HL-60/S4 (cell line): ENCODE data around the gene PIK3CG.
"Not testable (repeated sequence)": the region's sequence is repeated elsewhere in the genome, so short reads cannot be mapped to it uniquely, and the experiment has no call there.

Source experiments
- in situ Hi-C: fragments of 300-500 bp; cut with MboI; formaldehyde crosslinking; loops from 2 replicates; pipeline ENCODE4 v1.14.3; 2022; ENCODE audit warnings: low sequenced_read_pairs

The PIK3CG gene

DNA sequence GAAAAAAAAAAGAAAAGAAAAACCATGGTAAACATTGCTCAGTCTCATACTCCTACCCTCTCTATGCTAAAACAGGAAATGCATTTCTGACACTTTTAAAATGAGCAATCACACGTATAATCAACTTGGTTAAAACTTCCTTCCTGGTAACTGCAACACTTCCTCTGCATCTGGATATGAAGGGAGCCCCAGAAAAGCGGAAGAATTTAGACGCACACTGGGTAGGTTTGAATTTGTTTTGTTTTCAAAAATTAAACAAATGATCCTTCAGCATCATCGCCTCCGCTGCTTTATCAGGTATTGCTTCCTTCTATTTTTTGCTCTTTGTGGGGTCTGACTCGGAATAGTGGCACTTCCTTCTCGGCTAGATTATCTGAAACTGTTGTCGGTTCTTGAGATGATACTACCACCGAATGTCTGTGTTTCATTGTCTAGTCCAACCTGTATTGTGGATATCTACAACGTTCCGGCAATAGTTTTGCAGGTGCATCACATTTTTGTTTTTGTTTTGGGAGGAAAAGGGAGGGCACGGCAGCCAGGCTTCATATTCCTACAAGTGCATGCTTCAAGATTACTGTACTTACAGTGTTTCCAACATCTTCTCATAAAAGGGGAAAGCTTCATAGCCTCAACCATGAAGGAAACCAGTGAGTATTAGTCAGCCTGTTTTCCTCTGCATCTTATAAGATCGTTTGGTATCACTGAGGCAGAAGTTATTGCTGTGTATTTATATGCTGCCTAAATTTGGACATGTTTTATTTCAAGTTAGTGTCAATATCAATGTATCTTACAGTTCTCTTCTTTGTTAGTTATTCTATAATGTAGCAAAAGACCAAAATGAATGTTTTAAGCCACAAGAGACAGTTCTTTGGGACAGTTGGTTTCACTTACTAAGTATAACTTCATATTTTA is at the start of gene PIK3CG:
Gene PIK3CG, plus strand, starts transcription at position 153 of the 912 bp plus-strand sequence. CDS start 2,280 bp downstream, outside the sequence.
- in situ Hi-C loops: no loop called here

DNA sequence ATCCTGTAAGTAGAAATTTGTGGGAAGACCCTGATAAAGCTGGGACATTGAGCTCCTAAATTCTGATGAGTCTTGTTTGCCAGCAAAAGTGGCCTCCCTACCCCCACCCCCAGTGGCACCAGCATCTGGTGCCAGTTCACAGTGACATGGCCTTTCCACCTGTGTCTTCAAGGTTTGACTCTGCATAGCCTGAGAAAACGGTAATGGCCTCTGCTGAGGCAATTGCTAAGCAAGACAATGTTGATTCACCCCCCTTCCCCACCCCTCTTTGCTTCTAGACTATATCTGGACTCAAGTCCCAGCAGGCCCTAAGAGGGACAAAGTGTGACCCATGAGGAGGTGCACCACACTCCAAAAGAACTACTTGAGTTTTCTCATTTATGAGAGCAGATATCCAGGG is 48.0 kb upstream of the PIK3CG start:
- in situ Hi-C loops: no loop called here

DNA sequence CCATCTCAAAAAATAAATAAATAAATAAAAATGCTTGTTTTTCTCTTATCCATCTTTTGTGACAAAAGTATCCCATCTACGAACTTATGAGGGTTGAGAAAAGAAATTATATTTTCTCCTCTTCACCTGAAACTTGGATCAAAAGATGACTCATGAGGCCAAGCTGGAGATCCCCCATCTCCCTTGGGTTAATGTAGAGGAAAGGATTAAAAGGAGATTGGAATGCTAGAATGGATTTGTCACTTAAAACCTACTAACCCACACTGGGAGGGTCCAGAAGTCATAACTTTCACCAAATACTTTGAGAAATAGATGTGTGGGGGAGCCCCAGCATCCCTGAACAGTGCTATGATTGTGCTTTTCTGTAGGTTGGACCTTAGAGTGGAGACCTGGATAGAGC is 46.3 kb upstream of the PIK3CG start:
- in situ Hi-C loops: no loop called here

DNA sequence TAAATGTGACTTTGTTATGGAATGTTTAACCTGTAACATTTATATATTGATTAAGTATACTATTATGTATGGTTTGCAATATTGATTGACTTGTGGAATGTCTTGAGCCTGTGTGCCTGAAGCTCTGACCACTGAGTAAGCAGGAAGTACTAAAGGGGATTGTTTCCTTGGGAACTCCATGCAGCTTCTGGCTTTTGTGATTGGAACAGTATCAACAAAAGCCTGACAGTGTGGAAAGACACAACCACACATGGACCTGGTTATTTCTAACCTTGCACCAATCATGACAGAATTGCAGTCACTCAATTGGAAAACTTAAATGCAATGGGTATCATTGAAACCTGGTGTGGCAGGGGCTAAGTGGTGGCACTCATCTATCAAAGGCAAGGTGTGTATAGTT is 45.5 kb upstream of the PIK3CG start:
- in situ Hi-C loops: no loop called here

DNA sequence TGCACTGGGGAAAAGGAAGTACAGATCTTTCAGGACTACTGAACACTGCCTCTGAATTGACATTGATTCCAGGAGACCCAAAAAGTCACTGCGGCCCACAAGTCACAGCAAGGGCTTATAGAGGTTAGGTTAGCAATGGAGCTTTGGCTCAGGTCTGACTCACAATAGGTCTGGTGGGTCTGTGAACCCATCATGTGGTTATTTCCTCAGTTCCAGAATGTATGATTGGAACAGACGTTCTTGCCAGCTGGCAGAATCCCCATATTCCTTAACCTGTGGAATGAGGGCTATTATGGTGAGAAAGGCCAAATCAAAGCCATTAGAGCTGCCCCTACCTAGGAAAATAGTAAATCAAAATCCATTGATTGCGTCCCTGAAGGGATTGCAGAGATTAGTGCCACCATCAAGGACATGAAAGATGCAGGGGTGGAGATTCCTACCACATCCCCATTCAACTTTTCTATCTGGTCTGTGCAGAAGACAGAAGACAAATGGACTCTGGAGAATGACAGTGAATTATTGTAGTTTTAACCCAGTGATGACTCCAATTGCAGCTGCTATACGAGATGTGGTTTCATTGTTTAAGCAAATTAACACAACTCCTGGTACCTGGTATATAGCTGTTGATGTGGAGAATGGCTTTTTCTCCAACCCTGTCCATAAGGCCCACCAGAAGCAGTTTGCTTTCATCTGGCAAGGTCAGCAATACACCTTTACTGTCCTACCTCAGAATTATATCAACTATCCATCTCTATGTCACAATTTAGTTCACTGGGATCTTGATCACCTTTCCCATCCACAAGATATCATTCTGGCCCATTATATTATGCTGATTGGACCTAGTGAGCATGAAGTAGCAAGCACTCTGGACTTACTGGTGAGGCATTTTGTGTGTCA is 44.5 kb upstream of the PIK3CG start:
- in situ Hi-C loops: no loop called here

DNA sequence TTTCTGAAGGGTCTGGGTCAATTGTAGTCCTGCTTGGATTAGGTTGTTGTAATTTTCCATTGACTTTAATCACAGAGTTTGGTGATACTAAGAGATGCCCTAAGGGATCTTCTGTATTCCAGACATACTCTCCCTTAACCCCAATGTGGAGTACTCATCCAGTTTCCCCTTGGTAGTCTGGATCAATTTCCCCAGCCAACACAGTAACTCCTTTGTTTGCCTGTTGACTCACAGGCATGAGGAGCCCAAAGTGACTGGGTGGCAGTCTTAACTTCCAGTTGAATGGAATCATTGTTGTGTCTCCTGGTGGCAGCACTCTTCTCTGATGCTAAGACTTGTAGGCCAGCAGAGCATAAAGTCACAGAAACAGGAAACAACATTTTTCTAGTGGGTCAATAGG is 41.5 kb upstream of the PIK3CG start:
- in situ Hi-C loops: no loop called here

DNA sequence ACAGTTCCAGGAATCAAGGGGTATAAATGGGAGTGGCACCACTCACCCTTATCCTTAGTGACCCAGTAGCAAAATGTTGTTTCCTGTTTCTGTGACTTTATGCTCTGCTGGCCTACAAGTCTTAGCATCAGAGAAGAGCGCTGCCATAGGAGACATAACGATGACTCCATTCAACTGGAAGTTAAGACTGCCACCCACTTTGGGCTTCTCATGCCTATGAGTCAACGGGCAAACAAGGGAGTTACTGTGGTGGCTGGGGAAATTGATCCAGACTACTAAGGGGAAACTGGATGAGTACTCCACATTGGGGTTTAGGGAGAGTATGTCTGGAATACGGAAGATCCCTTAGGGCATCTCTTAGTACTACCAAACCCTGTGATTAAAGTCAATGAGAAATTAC is 40.6 kb upstream of the PIK3CG start:
- in situ Hi-C loops: no loop called here

DNA sequence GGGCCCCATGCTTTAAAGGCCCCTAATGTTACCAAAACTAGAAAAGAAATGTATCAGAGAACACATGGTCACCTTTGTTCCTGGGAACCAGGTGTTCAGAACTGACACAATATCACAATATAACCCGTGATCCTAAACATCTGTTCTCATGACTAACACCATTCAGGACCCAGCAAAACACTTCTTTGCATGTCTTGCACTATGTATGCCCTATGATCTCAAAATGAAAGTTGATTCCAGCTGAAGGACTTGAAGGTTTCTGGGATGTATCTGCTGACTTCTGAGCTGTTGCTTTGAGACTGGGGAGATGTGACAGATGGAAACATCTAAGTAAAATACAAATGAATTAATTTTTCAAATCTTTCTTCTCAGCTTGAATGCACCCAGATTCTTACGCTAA is 37.5 kb upstream of the PIK3CG start:
- in situ Hi-C loops: no loop called here

DNA sequence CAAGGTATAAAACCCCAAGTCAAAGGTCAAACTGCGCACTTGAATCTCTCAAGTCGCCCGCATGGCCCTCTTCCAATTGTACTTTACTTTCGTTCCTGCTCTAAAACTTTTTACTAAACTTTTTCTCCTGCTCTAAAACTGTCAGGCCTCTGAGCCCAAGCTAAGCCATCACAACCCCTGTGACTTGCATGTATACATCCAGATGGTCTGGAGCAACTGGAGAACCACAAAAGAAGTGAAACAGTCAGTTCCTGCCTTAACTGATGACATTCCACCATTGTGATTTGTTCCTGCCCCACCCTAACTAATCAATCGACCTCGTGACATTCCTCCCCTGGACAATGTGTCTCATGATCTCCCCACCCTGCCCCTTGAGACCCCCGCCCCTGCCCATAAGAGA is 35.6 kb upstream of the PIK3CG start:
- in situ Hi-C loops: no loop called here

DNA sequence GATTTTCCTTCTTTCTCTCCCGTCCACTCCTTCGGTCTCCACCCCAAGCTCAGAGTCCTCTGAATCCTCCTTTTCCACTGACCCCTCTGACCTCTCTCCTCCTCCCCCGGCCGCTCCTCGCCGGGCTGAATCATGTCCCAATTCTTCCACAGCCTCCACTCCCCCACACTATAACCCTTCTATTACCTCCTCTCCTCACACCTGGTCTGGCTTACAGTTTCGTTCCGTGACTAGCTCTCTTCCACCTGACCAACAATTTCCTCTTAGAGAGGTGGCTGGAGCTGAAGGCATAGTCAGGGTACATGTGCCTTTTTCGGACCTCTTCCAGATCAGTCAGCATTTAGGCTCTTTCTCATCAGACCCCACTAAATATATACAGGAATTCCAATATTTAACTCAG is 34.2 kb upstream of the PIK3CG start:
- in situ Hi-C loops: not testable (repeated sequence)

DNA sequence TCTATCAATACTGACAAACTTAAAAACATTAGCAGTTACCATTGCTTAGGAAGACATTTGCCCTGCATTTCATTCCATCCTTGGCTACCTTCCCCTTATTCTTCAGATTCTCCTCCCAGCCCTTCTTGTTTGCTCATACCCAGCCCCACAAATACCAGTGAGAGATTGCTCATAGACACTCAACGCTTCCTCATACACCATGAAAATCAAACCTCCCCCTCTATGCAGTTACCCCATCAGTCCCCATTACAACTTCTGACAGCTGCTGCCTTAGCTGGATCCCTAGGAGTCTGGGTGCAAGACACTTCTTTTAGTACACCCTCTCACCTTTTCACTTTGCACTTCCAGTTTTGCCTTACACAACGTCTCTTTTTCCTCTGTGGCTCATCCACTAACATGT is 28.3 kb upstream of the PIK3CG start:
- in situ Hi-C loops: no loop called here

DNA sequence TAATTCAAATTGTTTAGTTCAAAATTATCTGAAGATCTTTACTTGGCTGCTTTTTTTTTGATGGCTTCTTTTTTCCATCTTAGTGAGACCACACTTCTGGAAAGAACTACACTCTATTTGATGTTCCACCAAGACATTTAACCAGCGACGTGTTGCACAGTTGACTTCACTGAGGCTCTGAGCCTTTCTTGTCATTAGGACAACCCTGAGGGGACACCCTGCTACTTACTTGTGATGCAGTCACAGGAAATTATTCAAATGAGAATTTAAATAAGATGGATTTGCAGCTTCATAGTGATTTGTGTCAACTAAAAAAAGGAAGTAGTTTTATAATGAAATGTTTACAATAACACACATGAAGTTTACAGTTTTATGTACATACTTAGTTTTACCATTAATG is 25.6 kb upstream of the PIK3CG start:
- in situ Hi-C loops: no loop called here

DNA sequence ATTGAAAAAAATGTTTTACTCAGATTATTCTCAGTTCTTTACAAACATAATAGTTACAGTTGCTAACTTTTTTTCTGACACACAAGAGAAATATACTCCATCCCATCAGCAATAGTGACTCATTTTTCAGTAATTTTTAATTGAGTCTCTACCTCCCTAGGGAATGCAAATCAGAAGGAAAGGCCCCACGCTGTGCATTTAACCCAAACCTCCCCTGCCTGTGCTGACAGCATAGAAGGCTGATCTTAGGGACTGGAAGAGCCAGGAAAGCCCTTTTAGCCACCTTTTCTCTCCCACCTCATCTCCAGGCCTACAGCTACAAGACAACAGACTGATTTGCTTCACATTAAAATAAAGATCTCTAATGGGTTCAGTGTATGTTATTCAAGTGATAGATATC is 24.7 kb upstream of the PIK3CG start:
- in situ Hi-C loops: no loop called here

DNA sequence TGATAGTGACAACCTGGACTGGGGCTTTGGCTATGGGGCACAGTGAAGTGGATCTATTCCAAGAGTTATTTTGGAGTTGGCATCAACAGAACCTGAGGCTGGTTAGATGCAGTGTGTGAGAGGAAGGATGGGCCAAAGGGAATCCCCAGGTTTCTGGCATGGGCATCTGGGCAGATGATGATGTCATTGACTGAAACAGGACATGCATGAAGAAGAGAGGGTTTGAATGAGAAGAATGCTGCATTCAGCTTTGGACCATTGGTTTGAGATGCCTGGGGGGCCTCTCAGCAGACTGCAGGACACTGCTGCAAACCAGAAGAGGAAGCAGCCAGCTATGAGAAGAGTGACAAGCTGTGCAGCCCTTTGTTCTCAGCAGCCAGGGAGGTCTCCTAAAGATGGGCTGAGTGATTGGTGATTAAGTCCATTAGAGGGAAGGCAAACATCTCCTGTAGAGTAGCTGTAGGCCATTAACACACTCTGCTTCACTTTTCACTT is 23.1 kb upstream of the PIK3CG start:
- in situ Hi-C loops: no loop called here

DNA sequence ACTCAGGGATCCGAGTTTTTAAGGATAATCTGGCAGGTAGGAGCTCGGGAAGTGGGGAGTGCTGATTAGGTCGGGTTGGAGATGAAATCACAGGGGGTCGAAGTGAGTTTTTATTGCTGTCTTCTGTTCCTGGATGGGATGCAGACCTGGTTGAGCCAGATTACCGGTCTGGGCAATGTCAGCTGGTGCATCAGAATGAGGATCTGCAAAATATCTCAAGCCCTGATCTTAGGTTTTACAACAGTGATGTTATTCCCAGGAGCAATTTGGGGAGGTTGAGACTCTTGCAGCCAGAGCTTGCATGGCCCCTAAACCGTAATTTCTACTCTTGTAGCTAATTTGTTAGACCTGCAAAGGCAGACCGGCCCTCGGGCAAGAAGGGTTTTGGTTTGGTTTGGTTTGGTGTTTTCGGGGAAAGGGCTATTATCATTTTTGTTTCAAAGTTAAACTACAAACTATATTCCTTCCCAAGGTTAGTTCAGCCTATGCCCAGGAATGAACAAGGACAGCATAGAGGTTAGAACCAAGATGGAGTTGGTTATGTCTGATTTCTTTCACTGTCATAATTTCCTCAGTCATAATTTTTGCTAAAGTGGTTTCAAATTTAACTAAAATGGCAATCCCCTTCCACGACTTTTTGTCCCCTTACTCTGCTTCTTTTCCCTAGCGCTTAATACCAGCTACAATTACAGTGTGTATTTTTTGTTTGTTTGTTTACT is 20.6 kb upstream of the PIK3CG start:
- in situ Hi-C loops: no loop called here

DNA sequence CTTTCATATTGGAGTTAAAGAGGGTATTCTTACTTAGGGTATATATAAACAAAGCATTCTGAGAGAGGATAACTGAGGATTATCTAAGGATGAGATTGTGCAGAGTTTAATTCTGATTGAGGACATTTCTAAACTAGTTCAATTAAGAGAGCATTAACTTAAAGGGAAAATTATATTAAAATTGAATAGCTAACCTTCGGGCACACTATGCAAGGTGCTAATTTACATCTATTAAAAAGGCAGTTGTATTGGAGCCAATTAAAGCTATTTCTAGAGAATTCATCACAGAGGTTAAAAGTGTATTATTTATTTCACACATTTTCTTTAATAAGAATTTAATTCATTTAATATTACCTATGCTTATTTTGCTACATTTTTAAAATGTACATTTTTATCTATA is 17.0 kb upstream of the PIK3CG start:
- in situ Hi-C loops: no loop called here

DNA sequence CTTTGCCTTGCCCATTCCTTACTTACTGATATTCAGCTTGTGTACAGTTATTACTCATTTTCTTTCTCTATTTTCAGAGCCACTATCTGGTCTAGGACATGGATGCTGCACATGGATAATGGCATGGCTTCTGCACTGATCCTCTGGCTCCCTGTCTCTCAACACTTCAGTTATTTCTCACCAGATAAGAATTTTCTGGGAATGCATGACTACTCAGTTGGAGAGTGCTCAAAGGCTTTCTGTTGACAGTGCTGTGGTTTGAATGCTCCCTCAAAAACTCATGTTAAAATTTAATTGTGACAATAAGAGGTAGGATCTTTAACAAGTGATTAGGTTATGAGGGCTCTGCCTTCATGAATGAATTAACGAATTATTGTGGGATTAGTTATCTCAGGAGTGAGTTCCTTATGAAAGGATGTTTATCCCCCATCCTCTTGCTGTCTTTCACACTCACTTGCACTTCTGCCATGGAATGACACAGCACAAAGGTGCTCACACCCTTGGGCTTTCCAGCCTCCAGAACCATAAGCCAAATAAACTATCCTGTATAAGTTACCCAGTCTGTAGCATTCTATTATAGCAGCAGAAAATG is 16.1 kb upstream of the PIK3CG start:
- in situ Hi-C loops: no loop called here

DNA sequence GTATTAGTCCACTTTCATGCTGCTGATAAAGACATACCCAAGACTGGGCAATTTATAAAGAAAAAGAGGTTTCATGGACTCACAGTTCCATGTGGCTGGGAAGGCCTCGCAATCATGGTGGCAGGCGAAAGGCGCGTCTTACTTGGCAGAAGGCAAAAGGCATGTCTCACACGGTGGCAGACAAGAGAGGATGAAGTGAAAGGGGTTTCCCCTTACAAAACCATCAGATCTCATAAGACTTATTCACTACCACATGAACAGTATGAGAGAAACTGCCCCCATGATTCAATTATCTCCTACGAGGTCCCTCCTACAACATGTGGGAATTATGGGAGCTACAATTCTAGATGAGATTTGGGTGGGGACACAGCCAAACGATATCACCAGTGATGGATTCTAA is 13.4 kb upstream of the PIK3CG start:
- in situ Hi-C loops: not testable (repeated sequence)

DNA sequence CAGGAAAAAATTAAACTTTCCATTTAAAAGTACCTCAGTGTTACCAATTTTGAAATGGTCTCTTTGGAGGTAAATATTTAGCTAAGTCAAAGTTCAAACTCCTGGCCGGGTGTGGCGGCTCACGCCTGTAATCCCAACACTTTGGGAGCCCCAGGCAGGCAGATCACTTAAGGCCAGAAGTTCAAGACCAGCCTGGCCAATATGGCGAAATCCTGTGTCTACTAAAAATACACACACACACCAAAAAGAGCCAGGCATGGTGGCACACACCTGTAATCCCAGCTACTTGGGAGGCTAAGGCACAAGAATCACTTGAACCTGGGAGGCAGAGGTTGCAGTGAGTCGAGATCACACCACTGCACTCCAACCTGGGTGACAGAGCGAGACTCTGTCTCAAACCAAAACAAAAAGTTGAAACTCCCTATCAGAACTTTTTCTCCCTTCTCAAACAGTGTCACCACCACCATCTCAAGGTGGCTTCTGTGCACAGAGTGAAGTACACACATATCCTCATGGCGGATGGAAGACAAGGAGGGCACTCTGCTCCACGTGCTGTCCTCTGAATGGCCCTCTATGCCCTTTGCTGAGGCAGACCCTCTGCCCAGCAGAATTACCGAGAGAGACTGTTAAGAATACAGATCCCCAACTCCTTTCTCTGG is 11.7 kb upstream of the PIK3CG start:
- in situ Hi-C loops: no loop called here

DNA sequence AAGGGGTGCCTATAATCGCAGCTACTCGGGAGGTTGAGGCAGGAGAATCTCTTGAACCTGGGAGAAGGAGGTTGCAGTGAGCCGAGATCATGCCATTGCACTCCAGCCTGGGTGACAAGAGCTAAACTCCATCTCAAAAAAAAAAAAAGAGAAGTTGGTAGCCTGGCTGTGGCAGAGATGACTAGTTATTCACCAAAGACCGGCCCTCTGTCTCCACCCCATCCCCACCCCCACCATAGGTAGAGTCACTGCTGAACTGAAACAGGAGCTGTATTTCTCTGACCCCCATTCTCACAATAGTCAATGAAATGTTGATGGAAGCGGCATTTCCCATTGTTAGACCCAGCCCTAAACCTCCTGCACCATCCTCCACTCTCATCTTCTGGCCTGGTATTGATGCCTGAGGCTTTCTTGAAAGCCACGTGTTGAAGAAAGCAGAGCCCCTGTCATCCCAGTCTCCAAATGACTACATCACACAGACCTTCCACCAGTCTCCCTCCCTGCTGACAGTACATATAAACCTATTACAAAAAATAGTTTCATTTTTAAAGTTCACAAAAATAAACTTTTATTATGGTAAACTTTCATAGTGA is 9.4 kb upstream of the PIK3CG start:
- in situ Hi-C loops: no loop called here
